OCI-LY3 (cell line): ENCODE data around the gene TBC1D22B.
"Not testable (repeated sequence)": the region's sequence is repeated elsewhere in the genome, so short reads cannot be mapped to it uniquely, and the experiment has no call there.

Experiments
- CTCF ChIP-seq: fragments of 200-600, 300-600 bp; sonication (generic); IDR thresholded peaks from 2 replicates; pipeline ENCODE4 v1.5.1; 2014; ENCODE audit warnings: antibody characterized with exemption, low read length, low read depth
- EZH2phosphoT487 ChIP-seq: fragments of 200-600 bp; shearing (Covaris generic); IDR thresholded peaks from 2 replicates; pipeline ENCODE4 v1.6.1; 2018; ENCODE audit warnings: antibody characterized with exemption, mixed run types, low read depth

- not testable (repeated sequence) for TF ChIP-seq CTCF, EZH2phosphoT487
These were observed 49.9 kb downstream of the TBC1D22B start for GRCh38 chr6:37307484-37307883.
